ENCODE results near the gene DPF3. TPM values are rescaled to one million over a fixed set of nuclear protein-coding genes. Genes with fewer than 3 reads are reported as not detected.

DPF3 gene
- total and polyA plus RNA-seq, 9 of the 15 experiments (the other 6 are each of a cell fraction or from before 2014, with no cell fraction given) = 0.21 to 4.9 (median 1.2) TPM

DNA sequence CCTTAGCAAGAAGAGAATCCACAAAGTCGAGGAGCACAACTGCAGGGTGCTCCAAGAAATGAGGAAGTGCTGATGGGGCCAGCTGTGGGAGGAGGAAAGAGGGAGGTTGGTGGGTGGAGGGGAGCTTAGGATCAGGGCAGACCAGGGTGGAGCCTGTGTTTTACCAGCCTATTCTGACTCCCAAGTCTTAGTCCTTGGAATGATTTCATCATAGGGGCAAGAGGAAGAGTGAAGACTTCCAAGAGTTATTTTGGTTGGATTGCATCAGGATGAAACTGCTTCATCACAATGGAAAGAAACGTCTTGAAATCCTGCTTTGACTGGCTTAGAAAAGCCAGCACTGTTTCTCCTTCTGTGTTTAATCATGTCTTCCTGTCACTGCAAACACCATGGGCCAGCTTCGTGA lies 194.0 kb downstream of the DPF3 start (continued):
- TF ChIP-seq, protein P1, sequence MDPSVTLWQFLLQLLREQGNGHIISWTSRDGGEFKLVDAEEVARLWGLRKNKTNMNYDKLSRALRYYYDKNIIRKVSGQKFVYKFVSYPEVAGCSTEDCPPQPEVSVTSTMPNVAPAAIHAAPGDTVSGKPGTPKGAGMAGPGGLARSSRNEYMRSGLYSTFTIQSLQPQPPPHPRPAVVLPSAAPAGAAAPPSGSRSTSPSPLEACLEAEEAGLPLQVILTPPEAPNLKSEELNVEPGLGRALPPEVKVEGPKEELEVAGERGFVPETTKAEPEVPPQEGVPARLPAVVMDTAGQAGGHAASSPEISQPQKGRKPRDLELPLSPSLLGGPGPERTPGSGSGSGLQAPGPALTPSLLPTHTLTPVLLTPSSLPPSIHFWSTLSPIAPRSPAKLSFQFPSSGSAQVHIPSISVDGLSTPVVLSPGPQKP (CRISPR knock-in tag; IDR thresholded peaks at IDR 0.05) = no peak
- no peak for TF ChIP-seq FOXP1 (CRISPR knock-in tag; IDR thresholded peaks at IDR 0.05)
- TF ChIP-seq ZNF3 (CRISPR knock-in tag; IDR thresholded peaks at IDR 0.05) = no peak
- peak; percentile 65; the same call in 1 of the 2 replicates for TF ChIP-seq SMARCE1 (IDR thresholded peaks at IDR 0.05)
- TF ChIP-seq, protein P2, sequence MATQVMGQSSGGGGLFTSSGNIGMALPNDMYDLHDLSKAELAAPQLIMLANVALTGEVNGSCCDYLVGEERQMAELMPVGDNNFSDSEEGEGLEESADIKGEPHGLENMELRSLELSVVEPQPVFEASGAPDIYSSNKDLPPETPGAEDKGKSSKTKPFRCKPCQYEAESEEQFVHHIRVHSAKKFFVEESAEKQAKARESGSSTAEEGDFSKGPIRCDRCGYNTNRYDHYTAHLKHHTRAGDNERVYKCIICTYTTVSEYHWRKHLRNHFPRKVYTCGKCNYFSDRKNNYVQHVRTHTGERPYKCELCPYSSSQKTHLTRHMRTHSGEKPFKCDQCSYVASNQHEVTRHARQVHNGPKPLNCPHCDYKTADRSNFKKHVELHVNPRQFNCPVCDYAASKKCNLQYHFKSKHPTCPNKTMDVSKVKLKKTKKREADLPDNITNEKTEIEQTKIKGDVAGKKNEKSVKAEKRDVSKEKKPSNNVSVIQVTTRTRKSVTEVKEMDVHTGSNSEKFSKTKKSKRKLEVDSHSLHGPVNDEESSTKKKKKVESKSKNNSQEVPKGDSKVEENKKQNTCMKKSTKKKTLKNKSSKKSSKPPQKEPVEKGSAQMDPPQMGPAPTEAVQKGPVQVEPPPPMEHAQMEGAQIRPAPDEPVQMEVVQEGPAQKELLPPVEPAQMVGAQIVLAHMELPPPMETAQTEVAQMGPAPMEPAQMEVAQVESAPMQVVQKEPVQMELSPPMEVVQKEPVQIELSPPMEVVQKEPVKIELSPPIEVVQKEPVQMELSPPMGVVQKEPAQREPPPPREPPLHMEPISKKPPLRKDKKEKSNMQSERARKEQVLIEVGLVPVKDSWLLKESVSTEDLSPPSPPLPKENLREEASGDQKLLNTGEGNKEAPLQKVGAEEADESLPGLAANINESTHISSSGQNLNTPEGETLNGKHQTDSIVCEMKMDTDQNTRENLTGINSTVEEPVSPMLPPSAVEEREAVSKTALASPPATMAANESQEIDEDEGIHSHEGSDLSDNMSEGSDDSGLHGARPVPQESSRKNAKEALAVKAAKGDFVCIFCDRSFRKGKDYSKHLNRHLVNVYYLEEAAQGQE (IDR thresholded peaks at IDR 0.05; ENCODE audit: borderline replicate concordance) = peak; percentile 46
- TF ChIP-seq, protein P2 (CRISPR knock-in tag; IDR thresholded peaks at IDR 0.05; ENCODE audit: low read depth) = no peak

Data from K562 (cell line).